Stimulated activated CD8-positive, alpha-beta memory T cell treated with anti-CD3 and anti-CD28 coated beads, Interleukin-4, amount 100 ng/mL, for 24 hours (primary cell): ENCODE data around the gene TBC1D14.

ENCODE experiments used
- DNase-seq: peaks from one replicate; pipeline ENCODE4 v3.0.0-alpha.2; 2020; ENCODE audit warnings: low read depth

TBC1D14 gene

DNA sequence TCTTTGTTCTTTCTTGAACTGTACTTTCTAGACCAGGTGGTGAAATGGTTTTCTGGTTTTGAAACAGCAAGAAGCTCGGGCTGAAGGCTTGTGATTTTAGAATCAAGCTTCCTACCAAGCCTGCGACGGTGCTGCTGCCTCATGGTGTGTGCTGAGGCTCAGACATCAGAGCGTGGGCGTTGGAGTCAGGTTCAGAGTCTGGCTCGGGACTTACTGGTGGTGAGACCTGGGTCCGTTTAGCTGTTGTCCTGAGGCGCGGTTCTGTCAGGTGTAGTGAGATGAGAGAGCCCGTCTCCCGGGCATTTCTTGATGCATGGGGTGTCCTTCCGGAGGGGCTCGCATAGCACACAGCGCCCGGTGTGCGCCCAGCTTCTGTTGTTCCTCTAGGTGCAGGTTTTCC lies 113.9 kb downstream of the TBC1D14 start:
- DNase-seq, result no peak

DNA sequence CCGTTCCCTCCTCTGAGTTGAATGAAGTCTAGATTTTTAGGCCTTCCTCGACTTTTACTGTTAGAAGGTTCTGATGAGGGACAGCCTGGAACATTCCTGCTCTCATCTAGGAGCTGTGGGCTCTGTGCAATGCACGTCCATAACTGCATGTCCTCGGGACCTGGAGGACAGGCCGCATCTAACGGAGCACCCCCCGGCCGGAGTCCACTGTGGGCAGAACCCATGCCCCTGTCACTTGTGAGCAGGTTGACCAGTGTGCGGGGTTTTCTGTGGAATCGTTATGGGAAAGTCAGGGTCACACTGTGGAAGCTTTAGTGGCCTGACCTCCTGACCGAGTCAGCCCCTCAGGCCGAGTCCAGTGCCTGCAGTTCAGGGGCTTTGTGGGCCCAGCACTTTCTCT lies 114.3 kb downstream of the TBC1D14 start:
- DNase-seq, result no peak

DNA sequence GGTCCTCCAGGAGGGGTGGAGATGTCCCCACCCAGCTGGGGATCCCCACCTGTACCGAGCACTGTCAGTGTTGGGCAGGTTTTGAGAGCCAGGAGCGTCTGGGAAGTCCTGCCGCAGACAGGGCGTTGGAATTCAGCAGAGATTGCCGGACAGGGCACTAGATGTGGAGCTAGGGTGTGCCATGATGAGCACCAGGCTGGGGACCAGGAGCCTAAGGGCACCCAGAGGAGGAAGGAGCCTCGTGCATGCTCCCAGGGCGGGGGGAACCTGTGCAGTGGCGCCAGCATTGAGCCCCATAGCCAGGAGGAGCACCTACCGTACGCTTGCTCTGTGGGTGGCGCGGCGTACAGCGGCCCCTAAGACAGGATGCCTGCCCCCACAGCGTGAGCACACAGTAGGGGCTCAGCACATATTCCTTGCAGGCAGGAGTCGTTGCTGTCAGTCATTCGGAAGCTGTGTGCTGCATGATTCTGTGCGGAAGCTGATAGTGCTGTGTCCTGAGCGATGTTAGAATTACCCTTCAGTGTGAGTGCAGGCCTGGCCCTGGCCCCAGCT lies 114.8 kb downstream of the TBC1D14 start:
- DNase-seq, result no peak

DNA sequence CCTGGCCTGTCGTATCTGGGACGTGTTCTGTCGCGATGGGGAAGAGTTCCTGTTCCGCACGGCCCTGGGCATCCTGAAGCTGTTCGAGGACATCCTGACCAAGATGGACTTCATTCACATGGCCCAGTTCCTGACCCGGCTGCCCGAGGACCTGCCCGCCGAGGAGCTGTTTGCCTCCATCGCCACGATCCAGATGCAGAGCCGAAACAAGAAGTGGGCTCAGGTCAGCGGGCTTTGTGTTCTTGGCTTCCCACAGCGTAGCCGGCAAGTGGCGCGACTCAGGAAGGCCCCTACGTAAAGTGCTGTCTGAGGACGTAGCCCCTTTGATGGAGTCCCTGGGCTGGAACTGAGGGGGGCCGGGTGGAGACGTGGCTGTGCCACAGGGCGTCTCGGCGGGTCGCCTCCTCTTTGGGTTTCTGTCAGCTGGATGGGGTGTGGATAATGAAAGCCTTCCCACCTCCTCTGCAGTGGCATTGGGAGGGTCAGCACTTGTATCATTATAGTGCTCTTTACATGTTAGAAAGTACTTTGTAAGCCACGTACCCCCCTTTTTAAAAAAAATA lies 115.5 kb downstream of the TBC1D14 start:
- DNase-seq, result no peak

DNA sequence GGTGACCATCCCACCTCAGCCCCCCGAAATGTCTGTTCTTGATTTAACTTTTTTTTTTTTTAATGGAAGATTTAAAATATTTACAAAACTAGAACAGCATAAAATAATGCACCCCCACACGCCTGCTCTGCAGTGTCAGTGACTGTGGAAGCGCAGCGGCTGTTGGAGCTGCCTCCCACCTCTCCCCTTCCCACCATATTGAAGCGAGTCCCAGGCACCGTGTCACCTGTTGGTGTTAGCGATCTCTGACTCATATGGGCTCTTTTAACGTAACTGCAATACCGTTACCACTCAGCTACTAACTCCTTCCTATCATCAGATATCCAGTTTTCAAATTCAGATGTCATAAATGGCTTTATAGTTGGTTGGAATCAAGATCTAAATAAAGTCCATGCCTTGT lies 116.5 kb downstream of the TBC1D14 start:
- no peak for DNase-seq

DNA sequence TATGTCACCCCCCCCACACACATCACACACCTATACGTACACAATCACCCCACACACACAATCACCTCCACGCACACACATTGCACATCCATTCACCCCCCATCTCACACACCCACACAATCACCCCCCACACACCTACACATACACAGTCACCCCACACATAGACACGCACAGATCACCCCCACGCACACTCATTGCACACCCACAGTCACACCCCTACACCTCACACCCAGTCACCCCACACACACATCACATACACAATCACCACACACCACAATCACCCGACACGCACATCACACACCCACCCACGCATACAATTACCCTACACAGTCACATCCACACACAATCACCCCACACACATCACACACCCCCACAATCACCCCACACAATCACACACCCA lies 117.7 kb downstream of the TBC1D14 start:
- DNase-seq, result no peak

DNA sequence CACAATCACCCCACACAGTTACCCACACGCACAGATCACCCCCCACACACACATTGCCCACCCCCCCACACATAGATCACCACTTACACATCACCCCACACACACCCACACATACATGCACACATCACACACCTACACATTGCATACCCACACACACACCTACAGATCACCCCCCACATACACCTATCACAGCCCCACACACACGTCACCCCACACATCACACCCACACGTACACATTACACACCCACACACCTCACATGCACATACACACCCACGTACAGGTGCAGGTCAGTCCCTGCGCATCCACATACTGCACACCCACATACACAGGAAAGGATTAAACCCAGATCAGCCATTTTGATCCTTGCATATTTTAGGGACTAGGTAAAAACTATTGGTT lies 118.3 kb downstream of the TBC1D14 start:
- no peak for DNase-seq

DNA sequence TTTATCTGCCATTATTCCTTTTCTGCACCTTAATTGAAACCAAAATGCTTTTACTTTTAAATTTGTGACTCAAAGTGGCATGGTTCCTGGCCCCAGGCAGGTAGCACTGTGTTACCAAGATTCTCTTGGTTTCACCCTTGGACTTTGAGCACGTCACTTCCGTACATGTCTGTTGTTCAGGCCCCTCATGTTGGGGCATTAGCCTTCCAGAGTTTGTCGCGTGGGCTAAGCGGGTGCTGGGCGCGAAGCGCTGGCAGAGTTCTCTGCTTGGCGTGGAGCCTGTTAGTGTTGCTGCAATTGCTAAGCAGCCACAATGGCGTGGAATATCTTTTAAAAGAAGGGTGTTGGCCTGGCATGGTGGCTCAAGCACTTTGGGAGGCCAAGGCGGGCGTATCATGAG lies 119.6 kb downstream of the TBC1D14 start:
- no peak for DNase-seq

DNA sequence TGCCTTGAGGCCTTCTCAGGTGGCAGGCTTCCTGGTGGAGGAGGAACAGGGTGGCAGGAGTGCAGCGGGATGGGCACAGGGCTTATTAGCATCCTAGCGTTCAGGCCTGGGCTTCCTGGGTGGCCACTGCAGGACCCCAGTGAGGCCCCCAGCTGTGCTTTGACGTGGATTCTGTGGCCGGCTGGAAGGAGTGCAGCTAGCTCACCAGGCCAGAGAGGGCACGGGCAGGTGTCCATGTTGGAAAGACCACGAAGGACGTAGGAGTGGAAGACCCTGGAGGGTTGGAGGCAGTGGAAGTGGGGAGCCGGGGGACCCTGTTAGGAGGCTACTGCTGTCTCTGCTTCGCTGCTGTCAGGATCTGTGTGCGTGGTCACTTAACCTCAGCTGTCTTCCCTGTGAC lies 120.3 kb downstream of the TBC1D14 start:
- DNase-seq, result no peak

DNA sequence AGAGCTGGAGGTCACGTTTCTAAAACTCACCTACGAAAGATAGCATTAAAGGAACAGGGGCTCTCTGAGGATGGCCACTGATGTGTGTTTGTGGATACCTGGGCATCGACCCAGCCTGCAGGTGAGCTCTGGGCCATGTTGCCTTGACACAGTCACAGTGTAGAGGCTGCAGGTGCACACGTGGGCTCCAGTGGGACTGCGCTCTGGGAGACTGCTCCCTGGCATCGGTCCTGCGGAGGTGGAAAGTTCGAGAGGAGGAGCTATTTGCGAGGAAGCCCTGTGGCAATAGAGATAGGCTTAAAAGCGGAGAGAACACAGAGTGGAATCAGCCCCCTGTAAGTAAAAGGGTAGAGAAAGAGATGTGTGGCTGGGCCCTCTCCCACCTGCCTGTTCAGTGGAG lies 121.2 kb downstream of the TBC1D14 start:
- no peak for DNase-seq

DNA sequence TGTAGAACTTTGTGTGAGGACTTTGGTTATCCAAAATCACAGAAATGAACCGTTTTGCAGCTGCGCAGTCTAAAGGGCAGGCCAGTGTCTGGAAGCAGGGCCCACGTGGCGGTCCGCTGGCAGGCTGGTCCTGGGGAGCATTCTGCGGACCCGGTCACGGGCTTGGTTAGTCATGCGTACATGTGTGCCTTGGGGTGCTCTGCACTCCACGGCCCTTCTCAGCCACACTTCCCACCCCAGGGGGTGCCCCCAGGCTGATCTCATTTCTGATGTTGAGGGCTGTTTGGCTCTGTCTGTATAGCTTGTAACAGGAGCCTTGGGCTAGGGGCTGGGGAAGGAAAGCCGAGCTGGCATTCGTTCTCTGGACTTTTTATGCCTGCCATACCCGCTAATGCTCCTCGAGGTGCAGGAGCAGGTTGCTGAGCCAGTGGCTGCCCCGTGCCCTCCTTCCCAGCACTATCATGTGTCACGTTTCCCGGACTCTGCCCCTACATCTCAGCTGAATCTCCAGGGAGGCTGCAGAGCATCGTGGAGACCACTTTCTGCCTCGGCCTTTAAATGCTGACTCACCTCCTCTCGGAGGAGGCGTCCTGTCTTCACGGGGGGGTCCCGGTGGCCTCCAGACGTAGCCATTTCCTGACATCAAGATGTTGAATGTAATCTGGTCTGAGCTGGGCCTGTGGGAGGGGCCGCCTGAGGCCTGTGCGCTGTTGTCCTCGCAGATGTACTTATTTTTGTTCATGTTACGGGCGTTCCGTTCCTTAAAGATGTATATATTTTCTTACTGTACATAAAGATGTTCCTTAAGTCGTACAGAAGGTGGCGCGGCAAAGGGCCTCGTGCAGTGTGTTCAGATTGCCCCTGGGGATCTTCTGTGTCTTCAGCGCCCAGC lies 122.2 kb downstream of the TBC1D14 start:
- no peak for DNase-seq

DNA sequence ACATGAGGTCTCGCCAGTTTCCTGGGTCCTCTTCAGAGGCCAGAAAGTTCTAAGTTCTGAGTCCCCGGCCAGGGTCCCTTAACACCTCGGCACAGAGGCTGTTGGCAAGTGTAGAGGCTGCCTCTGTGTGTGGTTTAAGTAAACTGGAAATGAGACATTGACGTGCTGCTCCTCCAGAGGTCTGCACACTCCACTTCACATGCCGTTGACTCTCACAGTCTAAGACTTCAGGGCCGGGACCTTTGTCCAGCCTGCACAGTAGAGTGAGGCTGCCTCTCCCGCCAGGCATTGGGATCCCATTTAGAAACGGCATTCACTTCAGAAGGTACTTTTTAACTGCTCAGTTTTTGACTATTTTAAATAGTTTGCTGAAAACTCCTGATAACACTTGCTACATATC lies 123.0 kb downstream of the TBC1D14 start:
- no peak for DNase-seq

DNA sequence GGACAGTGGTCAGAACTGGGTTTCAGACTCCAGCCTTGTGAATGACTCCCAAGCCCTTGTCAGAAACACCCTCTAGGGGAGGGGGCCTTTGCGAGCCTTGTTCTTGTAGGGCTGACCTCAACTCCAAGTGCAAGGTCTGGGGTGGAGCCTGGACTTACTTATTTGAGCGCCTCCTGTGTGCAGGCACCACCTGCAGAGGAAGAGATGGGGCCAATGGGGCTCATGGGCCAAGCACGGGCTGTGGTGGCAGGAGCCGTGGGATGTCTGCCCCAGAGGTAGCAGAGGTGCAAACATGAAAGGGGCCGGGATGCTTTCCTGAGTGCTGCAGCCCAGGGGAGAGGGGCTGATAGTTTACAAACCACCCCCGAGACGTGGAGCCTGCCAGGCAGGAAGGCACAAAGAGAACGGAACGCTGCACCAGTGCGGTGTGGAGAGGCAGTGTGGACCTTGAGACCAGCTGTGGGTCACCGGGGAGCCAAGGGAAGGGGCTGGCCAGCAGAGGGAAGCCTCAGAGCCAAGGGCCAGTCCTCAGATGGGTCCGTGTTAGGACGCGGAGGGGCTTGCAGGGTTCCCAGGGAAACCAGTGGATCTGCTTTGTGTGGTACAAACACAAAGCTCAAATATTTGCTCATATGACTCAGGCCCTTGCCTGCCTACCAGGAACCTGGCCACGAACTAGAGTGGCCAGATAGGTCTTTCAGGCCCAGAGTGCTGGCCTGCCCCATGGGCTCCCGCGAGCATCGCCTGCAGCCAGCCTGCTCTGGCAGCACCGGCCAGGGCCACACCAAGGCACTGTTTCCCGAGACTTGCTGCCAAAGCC lies 124.8 kb downstream of the TBC1D14 start:
- DNase-seq, result no peak

DNA sequence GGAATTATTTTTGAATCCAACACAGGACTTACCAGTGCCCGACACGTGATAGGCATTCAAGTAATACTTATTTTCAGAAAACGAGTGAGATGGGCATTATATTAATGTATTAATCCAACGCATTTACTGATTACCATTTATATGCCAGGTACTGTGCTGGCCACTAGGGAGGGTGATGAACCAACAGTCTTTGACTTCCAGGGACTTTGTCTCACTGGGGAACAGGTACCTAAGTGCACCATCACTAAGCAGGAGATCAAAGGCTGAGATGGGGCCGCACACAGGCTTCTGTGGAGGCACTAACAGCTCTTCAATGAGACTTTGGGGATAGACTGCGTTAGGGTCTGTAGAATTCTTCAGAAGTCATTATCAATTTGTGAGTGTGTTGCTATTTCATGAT lies 127.8 kb downstream of the TBC1D14 start:
- DNase-seq, result no peak

DNA sequence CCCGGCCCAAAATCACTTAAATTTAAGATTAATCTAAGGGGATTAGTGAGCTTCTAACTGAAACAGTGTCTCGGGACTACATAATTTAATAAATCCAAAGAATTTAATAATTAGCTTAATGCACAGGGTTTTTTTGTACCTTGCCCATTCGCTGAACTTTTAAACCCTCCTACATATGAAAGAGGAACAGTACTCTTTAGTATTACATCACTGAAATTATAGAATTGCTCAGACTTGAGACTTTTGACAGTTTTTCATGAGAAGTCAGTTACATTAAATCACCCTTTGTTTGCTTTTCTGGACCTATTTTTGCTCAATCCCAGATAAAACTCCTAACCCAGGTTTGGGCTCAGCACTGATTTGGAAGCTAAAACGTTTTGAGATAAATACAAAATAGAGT lies 131.1 kb downstream of the TBC1D14 start:
- no peak for DNase-seq

DNA sequence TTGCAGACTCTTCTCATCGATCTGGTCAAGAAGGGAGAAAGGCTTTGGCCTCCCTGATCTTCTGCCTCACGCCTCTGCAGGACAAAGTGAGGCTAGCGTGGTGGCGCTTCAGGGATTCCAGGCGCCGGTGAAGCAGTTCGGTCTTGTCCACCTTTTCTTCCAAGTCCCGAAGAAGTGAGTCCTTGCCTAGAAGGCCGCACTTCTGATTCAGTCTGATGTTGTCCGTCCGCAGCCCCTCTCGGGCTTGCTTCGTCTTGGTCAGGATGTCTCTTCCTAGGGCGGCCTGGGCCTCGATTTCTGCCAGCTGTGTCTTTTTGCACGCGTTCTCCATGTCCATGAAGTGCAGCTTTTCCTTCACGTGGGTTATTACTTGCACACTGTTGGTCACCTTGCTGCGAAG lies 131.6 kb downstream of the TBC1D14 start:
- DNase-seq, result no peak

DNA sequence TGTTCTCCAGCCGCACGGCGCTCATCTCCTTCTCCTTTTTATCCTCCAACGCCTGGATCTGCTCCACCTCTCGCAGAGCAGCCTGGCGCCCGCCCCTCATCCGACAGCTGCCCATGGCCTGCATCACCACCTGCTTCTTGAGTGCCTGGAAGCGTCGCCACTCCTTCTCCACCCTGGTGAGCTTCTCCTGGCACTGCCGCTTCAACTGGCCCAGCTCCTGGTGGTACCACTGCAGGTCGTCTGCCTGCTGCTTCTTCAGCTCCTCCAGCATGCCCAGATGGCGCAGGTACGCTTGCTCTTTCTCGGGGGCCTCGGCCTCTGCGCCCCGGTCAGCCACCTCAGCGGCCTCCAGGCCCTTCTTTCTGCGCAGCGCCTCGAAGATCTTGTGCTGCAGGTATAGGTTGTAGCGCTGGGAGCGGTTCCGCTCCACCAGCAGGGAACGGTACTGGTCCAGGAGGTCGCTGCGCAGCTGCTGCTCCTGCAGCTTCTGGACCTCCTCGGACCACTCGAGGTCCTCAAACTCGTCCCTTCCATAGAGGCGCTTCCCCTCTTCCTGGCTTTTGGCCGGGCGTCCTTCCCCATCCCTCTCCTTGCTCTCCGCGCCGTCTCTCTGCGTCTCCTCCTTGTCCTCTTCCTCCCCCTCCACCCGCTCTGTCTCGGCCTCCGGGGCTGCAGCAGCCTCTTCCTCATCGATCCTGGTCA lies 132.3 kb downstream of the TBC1D14 start:
- DNase-seq, result no peak

DNA sequence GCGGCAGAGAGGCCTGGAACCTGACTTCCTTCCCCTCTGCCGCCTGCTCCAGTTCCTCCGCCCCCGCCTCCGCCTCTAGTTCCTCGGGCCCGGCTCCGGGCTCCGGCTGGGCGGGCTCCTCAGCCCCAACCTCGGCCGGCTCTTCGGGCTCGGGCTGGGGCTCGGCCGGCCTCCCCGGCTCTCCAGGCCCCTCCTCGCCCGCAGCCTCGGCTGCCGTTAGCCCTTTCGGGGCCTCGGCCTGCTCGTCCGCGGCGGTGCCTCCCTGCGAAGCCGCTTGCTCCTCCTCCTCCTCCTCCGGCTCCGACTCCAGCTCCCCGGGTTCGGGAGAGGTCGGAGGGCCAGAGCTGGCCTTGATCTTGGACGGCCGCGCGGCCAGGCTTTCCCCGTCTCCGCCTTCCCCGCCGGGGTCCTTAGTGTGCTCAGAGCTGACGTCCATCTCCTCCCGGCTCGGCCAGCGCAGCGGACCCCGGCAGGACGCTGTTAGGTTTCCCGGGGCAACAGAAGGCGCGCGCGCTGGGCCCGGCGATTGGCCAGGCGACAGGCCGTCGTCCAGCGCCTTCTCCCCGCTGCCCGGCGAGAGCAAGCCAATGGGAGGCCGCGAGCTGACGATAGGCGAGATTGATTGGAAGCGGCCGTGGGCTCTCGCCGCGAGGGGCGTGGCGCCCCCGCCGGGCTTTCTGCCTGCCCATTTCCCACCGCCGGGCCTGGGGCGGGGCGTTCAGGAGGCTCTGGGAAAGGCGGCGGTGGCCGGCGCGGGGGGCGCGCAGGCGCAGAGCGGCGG lies 133.1 kb downstream of the TBC1D14 start:
- peak; percentile 92 for DNase-seq

DNA sequence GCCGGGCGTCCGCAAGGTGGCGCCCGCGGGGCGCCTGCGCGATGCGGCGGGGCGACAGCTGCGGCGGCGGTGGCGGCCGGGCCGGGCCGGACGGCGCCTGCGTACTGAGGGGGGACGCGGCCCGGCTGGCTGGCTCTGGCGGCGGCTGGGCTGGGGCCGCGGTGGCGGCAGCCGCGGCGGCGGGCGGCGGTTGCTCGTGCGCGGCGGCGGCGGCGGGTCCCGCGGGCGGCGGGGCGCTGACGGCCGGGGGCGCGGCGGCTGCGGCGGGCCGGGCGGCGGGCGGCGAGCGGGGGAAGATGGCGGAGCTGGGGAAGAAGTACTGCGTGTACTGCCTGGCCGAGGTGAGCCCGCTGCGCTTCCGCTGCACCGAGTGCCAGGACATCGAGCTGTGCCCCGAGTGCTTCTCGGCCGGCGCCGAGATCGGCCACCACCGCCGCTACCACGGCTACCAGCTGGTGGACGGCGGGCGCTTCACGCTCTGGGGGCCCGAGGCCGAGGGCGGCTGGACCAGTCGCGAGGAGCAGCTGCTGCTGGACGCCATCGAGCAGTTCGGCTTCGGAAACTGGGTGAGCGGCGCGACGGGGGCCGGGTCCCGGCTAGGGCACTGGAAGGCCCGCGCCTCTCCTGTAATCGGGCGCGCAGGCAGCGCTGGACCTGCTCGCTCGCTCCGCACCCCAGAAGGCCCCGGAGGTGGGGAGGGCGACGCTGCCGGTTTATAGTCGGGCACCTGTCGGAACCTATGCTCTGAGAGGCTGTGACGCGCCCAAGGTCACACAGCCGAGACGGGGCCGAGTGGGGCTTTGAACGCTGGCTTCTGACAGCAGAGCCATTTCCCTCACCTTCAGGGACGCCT lies 133.9 kb downstream of the TBC1D14 start, which contains the start of gene TADA2B:
TADA2B (plus strand) TSS at position 89 of the 853 bp plus-strand sequence; CDS start at position 297, 208 bp downstream.
- peak; percentile 29 for DNase-seq
